OCI-LY3 (cell line): Measurements from ENCODE around the gene RMP24.

ENCODE experiments used
- EZH2phosphoT487 ChIP-seq: fragments of 200-600 bp; shearing (Covaris generic); IDR thresholded peaks from 2 replicates; pipeline ENCODE4 v1.6.1; 2018; ENCODE audit warnings: antibody characterized with exemption, mixed run types, low read depth
- TF ChIP-seq, protein P1 (sequence below): fragments of 200-600, 300-600 bp; sonication (generic); IDR thresholded peaks from 2 replicates; pipeline ENCODE4 v1.5.1; 2014; ENCODE audit warnings: antibody characterized with exemption, low read length, low read depth

DNA sequence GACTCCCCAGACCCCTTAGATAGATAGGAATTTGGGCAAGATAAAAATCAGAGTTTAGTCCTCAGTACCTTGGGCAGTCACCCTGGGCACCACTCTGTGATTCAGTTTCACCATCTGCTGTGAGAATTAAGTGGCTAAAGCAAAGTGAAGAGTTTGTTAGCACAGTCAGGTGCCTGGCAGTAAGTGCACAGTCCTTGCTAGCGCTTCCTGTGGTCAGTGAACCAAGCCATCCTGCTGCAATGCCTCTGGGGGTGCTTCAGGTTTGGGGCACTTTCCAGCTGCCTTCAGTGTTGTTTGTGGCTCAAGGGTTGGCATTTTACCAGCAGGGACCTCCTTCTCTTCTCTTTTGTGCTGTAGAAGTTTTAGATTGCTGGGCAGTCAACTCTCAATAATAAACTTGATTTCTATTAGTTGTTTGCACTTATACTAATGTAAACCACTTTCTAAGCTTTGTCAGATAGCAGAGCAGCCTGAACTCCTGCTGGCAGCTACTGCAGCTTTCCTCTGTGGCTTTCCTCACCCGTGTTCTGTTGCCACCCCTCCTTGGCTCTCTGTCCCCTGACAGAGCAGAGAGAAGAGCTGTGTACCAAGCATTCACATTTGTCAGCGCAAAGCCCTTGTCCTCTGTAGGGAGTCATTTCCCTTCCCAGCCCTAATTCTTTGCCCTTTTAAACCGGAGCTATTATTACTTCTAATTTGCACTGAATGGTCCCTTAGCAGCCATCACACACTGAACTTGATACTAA is 48.4 kb upstream of the RMP24 start:
- TF ChIP-seq, protein P1, sequence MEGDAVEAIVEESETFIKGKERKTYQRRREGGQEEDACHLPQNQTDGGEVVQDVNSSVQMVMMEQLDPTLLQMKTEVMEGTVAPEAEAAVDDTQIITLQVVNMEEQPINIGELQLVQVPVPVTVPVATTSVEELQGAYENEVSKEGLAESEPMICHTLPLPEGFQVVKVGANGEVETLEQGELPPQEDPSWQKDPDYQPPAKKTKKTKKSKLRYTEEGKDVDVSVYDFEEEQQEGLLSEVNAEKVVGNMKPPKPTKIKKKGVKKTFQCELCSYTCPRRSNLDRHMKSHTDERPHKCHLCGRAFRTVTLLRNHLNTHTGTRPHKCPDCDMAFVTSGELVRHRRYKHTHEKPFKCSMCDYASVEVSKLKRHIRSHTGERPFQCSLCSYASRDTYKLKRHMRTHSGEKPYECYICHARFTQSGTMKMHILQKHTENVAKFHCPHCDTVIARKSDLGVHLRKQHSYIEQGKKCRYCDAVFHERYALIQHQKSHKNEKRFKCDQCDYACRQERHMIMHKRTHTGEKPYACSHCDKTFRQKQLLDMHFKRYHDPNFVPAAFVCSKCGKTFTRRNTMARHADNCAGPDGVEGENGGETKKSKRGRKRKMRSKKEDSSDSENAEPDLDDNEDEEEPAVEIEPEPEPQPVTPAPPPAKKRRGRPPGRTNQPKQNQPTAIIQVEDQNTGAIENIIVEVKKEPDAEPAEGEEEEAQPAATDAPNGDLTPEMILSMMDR = no peak
- no peak for TF ChIP-seq EZH2phosphoT487
